Measurements from ENCODE around the gene RFX8. TPM values are rescaled to one million over a fixed set of nuclear protein-coding genes. Genes with fewer than 3 reads are reported as not detected.
"Not testable (repeated sequence)": the region's sequence is repeated elsewhere in the genome, so short reads cannot be mapped to it uniquely, and the experiment has no call there.

Gene RFX8
- 0.36 TPM in 1 of 2 replicates, not detected in the other for polyA plus RNA-seq (2014; cell fraction: cytosol; rRNA removed)
- 0.22 and 0.65 TPM in 2 replicates for polyA plus RNA-seq (2014; cell fraction: nucleus; rRNA removed)

DNA sequence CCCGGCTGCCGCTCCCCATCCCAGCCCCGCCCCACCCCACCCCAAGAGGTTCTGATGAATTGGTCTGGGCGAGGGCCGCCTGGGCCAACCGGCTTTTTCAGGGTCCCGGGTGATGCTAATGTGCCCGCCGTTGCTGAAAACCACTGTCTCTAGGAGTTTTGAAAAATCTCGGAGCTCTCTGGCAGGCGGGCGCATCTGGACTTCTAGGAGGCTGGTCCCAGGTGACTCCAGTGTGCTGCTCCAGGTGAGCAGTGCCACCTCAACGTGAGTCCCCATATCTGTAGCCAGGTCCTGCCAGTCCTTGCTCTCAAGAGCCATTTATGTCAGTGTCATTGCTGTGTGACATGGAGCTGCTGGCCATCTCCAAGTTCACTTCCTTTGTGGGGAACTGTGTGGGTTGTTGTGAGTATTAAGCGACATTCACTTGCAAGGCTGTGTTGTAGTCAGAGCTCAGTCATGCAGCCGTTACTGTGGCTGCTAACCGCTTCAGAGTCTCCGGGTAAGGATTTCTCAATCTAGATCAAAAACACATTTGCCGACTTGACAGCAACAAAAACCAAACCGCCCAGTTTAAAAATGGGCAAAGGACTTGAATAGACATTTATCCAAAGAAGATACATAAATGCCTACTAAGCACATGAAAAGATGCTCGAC lies at the start of gene RFX8:
RFX8 (minus strand) TSS at position 382 of the 654 bp plus-strand sequence. CDS start 8,264 bp downstream, outside the sequence.
- no peak for DNase-seq (ENCODE audit: low spot score)

GRCh38 chr2:101521487-101521886 lies 46.6 kb upstream of the RFX8 start:
- DNase-seq (ENCODE audit: low spot score): no peak

DNA sequence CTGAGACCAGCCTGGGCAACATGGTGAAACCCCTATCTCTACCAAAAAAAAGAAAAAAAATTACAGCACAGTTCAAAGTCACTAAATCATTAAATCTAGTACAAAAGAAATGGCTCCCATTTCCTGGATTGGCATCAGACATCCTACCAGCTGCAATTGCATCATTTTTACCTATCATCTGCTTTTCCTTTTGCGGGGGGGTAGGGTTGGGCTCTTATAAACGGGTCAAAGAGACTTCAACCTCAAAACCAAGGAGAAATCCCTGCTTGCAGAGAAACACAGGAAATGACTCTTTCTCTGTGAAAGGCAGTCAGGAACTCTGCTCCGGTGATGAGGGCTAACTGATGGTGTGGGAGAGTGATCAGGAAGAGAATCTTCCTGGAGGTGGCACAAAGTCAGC lies 45.3 kb upstream of the RFX8 start:
- no peak for DNase-seq (ENCODE audit: low spot score)

- peak; percentile 22 for DNase-seq (ENCODE audit: low spot score)
Observed at GRCh38 chr2:101518578-101519492, 43.9 kb upstream of the RFX8 start.

- no peak for DNase-seq (ENCODE audit: low spot score)
Observed at GRCh38 chr2:101517758-101518271, 42.9 kb upstream of the RFX8 start.

DNA sequence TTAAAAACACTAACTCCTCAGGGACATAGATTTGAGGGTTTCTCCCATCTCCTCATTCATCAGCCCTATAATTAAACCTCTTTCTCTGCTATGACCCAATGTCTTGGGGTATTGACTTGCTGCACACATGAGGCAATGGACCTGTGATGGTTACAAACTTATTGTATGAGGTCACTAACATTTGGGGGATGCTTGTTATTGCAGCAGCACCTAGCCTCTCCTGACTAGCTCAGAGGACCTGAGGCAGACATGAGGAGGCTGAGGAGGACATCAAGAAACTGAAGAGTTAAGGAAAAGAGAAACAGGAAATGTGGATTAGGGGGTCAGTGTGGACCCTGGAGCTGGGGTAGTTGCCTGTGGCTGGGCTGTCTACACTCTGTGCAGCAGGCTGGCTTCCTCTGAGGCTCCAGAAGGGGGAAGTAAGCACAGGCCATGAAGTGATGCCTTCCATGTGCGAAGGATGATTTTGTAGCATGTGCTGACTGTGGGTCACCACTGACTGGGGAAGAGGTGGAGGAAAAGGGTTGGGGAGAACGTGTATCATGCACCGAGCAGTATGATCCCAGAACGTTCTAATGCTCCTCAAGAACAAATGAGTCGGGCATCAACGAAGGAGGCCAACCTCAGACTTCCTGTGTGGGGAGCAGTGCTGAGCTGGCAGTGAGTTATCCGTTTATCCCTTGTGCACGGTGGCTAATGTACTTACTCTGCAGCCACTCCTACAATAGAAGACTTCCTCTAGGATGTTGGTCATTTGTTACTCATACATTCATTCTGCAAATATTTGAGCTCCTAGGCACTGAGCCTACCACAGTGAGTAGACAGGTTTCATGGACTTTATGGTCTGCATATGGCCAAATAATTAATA lies 42.1 kb upstream of the RFX8 start:
- DNase-seq (ENCODE audit: low spot score): no peak

DNA sequence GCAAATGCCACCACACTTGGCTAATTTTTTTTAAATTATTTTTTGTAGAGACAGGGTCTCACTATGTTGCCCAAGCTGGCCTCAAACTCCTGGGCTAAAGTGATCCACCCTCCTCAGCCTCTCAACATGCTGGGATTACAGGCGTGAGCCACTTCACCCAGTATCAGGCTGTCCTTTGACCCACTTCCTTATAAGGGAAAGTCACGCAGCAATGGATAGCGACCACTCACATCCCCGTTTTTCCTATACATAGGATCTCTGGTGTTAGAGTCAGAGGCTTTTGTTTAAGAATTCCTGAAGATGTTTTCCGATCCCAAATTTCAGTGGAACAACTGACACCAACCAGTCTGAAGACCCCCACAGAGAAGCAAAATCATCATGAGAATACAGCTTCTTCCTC lies 41.4 kb upstream of the RFX8 start:
- no peak for DNase-seq (ENCODE audit: low spot score)

- no peak for DNase-seq (ENCODE audit: low spot score)
Observed at GRCh38 chr2:101515477-101515876, 40.6 kb upstream of the RFX8 start.

GRCh38 chr2:101512993-101513392 lies 38.1 kb upstream of the RFX8 start:
- no peak for DNase-seq (ENCODE audit: low spot score)

DNA sequence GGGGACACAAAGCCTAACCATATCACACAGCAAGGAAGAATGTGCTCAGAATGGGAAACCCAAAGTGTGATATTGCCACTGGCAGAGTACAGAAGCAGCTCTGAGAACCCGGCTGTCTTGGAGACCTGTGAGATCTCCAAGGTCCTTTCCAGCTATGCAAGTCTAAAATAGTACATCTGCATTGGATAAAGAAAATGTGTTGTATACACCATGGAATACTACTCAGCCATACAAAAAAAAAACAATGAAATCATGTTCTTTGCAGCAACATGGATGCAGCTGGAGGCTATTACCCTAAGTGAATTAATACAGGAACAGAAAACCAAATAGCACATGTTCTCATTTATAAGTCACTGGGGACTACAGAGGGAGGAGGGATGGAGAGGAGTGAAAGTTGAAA lies 36.5 kb upstream of the RFX8 start:
- no peak for DNase-seq (ENCODE audit: low spot score)

- no peak for DNase-seq (ENCODE audit: low spot score)
Observed at GRCh38 chr2:101509499-101510284, 34.8 kb upstream of the RFX8 start.

DNA sequence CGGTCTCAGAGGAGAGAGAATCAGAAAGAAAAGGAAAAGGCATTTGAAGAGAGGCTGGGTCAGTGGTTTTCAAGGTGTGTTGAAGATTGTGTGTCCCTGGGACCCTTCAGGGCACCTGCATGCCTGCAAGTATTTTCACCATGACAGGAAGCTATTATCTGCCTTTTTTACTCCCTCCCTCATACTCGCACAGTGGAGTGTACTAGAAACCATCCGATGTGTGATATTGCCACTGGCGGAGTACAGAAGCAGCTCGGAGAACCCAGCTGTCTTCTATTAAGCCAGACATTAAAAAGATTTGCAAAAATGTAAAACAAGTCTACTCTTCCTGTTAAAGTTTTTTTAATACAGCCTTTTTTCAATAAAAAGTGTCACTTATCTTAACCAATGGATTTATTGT lies 33.7 kb upstream of the RFX8 start:
- DNase-seq (ENCODE audit: low spot score): no peak

GRCh38 chr2:101505276-101505675 lies 30.4 kb upstream of the RFX8 start:
- DNase-seq (ENCODE audit: low spot score): not testable (repeated sequence)

- not testable (repeated sequence) for DNase-seq (ENCODE audit: low spot score)
Observed at GRCh38 chr2:101504744-101505143, 29.8 kb upstream of the RFX8 start.

GRCh38 chr2:101502095-101502494 lies 27.2 kb upstream of the RFX8 start:
- no peak for DNase-seq (ENCODE audit: low spot score)

GRCh38 chr2:101501443-101501842 lies 26.5 kb upstream of the RFX8 start:
- peak; percentile 17 for DNase-seq (ENCODE audit: low spot score)

DNA sequence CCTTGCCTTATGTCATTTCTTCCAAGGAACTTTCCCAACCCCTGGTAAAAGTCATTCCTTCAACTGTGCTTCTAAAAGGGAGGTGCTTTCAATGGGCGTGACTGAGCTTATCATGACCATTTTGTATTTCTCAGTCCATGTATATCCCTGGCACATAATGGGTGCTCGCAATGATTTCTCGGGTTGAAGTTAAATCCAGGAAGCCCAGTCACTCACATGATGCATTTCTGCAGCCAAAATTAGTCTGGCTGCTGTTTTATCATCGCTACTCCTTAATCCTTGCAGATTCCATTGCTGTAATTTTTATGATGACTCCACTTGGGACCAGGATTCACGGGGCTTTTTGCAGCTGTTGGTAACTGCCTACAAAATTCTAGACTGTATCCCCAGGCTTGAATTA lies 25.9 kb upstream of the RFX8 start:
- DNase-seq (ENCODE audit: low spot score): no peak

DNA sequence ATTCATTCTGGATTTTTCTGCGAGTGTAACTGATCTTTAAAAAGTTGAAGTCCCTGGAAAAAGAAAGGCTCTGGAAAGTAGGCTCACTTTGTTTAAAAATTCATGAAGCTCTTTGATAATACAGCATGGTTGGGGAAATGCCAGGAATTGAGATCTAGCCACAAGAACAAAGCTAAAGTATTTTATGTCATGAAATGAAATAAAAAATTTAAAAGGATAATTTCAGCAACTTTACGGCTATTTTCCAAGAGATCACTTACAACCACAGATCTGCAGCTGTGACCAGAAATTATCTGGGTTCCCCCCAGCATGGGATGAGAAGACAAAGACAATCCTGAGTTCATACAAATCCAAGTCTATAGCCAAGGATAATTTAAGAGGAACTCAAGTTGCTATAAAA lies 25.3 kb upstream of the RFX8 start:
- DNase-seq (ENCODE audit: low spot score): no peak

DNA sequence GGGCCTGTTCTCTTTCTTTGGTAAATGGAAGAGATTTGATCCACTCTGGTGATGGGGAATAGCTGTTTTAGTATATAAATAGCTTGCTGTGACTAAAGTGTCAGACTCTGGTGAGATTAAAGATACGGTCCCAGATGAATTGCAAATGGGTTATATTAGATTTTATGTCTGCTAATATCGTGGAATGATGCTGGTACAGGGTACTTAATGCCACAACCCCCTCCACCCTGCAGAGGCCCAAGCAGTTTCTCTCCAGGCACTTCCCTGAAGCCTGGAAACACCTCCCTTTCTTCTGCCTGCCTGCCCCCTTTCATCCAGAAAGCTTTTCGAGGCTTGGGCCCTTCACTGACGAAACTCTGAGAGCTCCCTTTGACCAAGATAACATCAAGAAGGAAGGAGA lies 21.4 kb upstream of the RFX8 start:
- peak; percentile 87 for DNase-seq (ENCODE audit: low spot score)

GRCh38 chr2:101492936-101493473 lies 18.1 kb upstream of the RFX8 start:
- DNase-seq (ENCODE audit: low spot score): no peak

All from SK-N-DZ (cell line).